IMR-90 (cell line): ENCODE data around the gene CLDN34. TPM values are rescaled to one million over a fixed set of nuclear protein-coding genes. Genes with fewer than 3 reads are reported as not detected.

Experiments
- ATAC-seq: fragments of 200-7000 bp; cut with Tn5 transposase; 2 replicates; pipeline ENCODE4 v1.9.1; 2020; ENCODE audit warnings: low read depth, mild to moderate bottlenecking, moderate library complexity
- BruUV-seq: library from RNA; stranded (reverse); fragments of 400-500 nt; replicated peaks from 2 replicates; lab custom pipeline; 2021; lab: Mats Ljungman, UMichigan
- CTCF ChIA-PET: fragments of 300-600 bp; formaldehyde crosslinking; extraction: SDS; loops from one replicate; lab custom pipeline; 2021; ENCODE audit warnings: antibody characterized with exemption; lab: Yijun Ruan, JAX
- POLR2A ChIA-PET: fragments of 300-600 bp; sonication (Branson Sonifier 250); formaldehyde crosslinking; loops from one replicate; lab custom pipeline; 2022; ENCODE audit warnings: antibody characterized with exemption; ENCODE audit not compliant: unreplicated experiment; lab: Charles Lee
- DNase-seq: peaks from one replicate; pipeline ENCODE4 v3.0.0; 2013
- H2AFZ ChIP-seq: replicated peaks from 2 replicates; pipeline ENCODE3; 2013; ENCODE audit warnings: low read length, mild to moderate bottlenecking; ENCODE audit not compliant: poor library complexity
- H2AK5ac ChIP-seq: 2 replicates; pipeline ENCODE4 v1.6.1; 2013; ENCODE audit warnings: low read depth, low read length, inconsistent platforms
- H2AK9ac ChIP-seq: replicated peaks from 2 replicates; pipeline ENCODE3; 2013; ENCODE audit warnings: mild to moderate bottlenecking, low read depth, low read length, moderate library complexity; ENCODE audit not compliant: poor library complexity
- H2BK120ac ChIP-seq: 2 replicates; pipeline ENCODE4 v1.6.1; 2013; ENCODE audit warnings: low read depth, low read length, inconsistent platforms
- H2BK15ac ChIP-seq: 3 replicates; pipeline ENCODE4 v1.6.1; 2013; ENCODE audit warnings: low read depth, low read length, inconsistent platforms
- H2BK20ac ChIP-seq: 2 replicates; pipeline ENCODE4 v1.6.1; 2013; ENCODE audit warnings: low read depth, mild to moderate bottlenecking, inconsistent platforms, low read length, moderate library complexity
- H2BK5ac ChIP-seq: 2 replicates; pipeline ENCODE4 v1.6.1; 2013; ENCODE audit warnings: mild to moderate bottlenecking, low read depth, low read length, inconsistent platforms; ENCODE audit not compliant: poor library complexity, severe bottlenecking
- H3K14ac ChIP-seq: replicated peaks from 2 replicates; pipeline ENCODE4 v1.6.1; 2013; ENCODE audit warnings: low read depth, low read length, inconsistent platforms
- H3K18ac ChIP-seq: 2 replicates; pipeline ENCODE4 v1.6.1; 2013; ENCODE audit warnings: low read depth, low read length, control low read depth
- H3K23ac ChIP-seq: 2 replicates; pipeline ENCODE4 v1.6.1; 2013; ENCODE audit warnings: low read depth, low read length, inconsistent platforms
- H3K27ac ChIP-seq: 2 replicates; pipeline ENCODE4 v1.5.1; 2013; ENCODE audit warnings: mild to moderate bottlenecking, control low read depth, low read length; ENCODE audit not compliant: insufficient read depth
- H3K27me3 ChIP-seq: 2 replicates; pipeline ENCODE4 v1.6.1; 2013; ENCODE audit warnings: low read length; ENCODE audit not compliant: control insufficient read depth, insufficient read depth
- H3K36me3 ChIP-seq: 2 replicates; pipeline ENCODE4 v1.6.1; 2013; ENCODE audit warnings: low read length, mixed read lengths; ENCODE audit not compliant: control insufficient read depth, insufficient read depth
- H3K4ac ChIP-seq: 2 replicates; pipeline ENCODE4 v1.6.1; 2013; ENCODE audit warnings: low read depth, low read length, inconsistent platforms
- H3K4me1 ChIP-seq: 2 replicates; pipeline ENCODE4 v1.6.1; 2013; ENCODE audit warnings: low read length, mixed read lengths; ENCODE audit not compliant: control insufficient read depth, insufficient read depth
- H3K4me2 ChIP-seq: 2 replicates; pipeline ENCODE4 v1.6.1; 2013; ENCODE audit warnings: low read depth, mild to moderate bottlenecking, control low read depth, low read length, moderate library complexity
- H3K4me3 ChIP-seq: 2 replicates; pipeline ENCODE4 v1.5.1; 2013; ENCODE audit warnings: low read depth, mild to moderate bottlenecking, control low read depth, low read length, moderate library complexity; ENCODE audit not compliant: insufficient read depth
- H3K56ac ChIP-seq: 2 replicates; pipeline ENCODE4 v1.6.1; 2013; ENCODE audit warnings: low read length, inconsistent platforms; ENCODE audit not compliant: insufficient read depth; ENCODE audit errors: extremely low read depth
- H3K79me1 ChIP-seq, 2 experiments: 2 replicates each; pipeline ENCODE4 v1.6.1; 2013; ENCODE audit warnings: low read length in 2 of 2, inconsistent platforms in 1 of 2, low read depth in 1 of 2
- H3K9ac ChIP-seq: 2 replicates; pipeline ENCODE4 v1.6.1; 2013; ENCODE audit warnings: low read depth, low read length, control low read depth
- H3K9me1 ChIP-seq: 2 replicates; pipeline ENCODE4 v1.6.1; 2013; ENCODE audit warnings: low read length, inconsistent platforms; ENCODE audit not compliant: insufficient read depth
- H3K9me3 ChIP-seq: 2 replicates; pipeline ENCODE4 v1.6.1; 2013; ENCODE audit warnings: low read length; ENCODE audit not compliant: control insufficient read depth, insufficient read depth
- H4K20me1 ChIP-seq: 2 replicates; pipeline ENCODE4 v1.6.1; 2013; ENCODE audit warnings: low read length, inconsistent platforms; ENCODE audit not compliant: insufficient read depth
- H4K5ac ChIP-seq: 2 replicates; pipeline ENCODE4 v1.6.1; 2013; ENCODE audit warnings: mild to moderate bottlenecking, low read depth, low read length, control low read depth
- H4K8ac ChIP-seq, 2 experiments: 2 replicates each; pipeline ENCODE4 v1.6.1; 2013; ENCODE audit warnings: low read depth in 2 of 2, low read length in 2 of 2, control low read depth in 1 of 2, inconsistent platforms in 1 of 2
- H4K91ac ChIP-seq: 2 replicates; pipeline ENCODE4 v1.6.1; 2013; ENCODE audit warnings: low read depth, low read length, inconsistent platforms; ENCODE audit not compliant: insufficient read depth
- BHLHE40 ChIP-seq: fragments of 150-350 bp; IDR thresholded peaks from 2 replicates; pipeline ENCODE4 v1.6.1; 2016; ENCODE audit warnings: mild to moderate bottlenecking, low read depth, low read length
- CEBPB ChIP-seq: IDR thresholded peaks from 2 replicates; pipeline ENCODE4 v1.6.1; 2012; ENCODE audit warnings: low read depth, low read length, improper control_type of control experiment
- CHD1 ChIP-seq: IDR thresholded peaks from 2 replicates; pipeline ENCODE4 v1.6.1; 2012; ENCODE audit warnings: low read depth, low read length, improper control_type of control experiment
- CTCF ChIP-seq: conservative IDR thresholded peaks from 2 replicates; pipeline ENCODE4 v1.5.1; 2012; ENCODE audit warnings: mild to moderate bottlenecking, low read depth, low read length, improper control_type of control experiment
- ELK1 ChIP-seq: fragments of 150-350 bp; IDR thresholded peaks from 2 replicates; pipeline ENCODE4 v1.6.1; 2016; ENCODE audit warnings: low read depth, mild to moderate bottlenecking, low read length, moderate library complexity, borderline replicate concordance
- FOS ChIP-seq: fragments of 150-350 bp; IDR thresholded peaks from 2 replicates; pipeline ENCODE4 v1.6.1; 2016; ENCODE audit warnings: low read depth, low read length
- MAFK ChIP-seq: IDR thresholded peaks from 2 replicates; pipeline ENCODE4 v1.6.1; 2012; ENCODE audit warnings: low read depth, low read length, improper control_type of control experiment
- MAZ ChIP-seq: IDR thresholded peaks from 2 replicates; pipeline ENCODE4 v1.6.1; 2012; ENCODE audit warnings: low read depth, mild to moderate bottlenecking, low read length, improper control_type of control experiment, moderate library complexity, borderline replicate concordance
- MXI1 ChIP-seq: IDR thresholded peaks from 2 replicates; pipeline ENCODE4 v1.6.1; 2012; ENCODE audit warnings: low read depth, mild to moderate bottlenecking, low read length, moderate library complexity, borderline replicate concordance
- NFE2L2 ChIP-seq: fragments of 150-350 bp; IDR thresholded peaks from 2 replicates; pipeline ENCODE4 v1.6.1; 2016; ENCODE audit warnings: low read depth, mild to moderate bottlenecking, low read length
- RAD21 ChIP-seq: IDR thresholded peaks from 2 replicates; pipeline ENCODE4 v1.6.1; 2012; ENCODE audit warnings: low read length, improper control_type of control experiment
- RCOR1 ChIP-seq: IDR thresholded peaks from 2 replicates; pipeline ENCODE4 v1.6.1; 2012; ENCODE audit warnings: mild to moderate bottlenecking, low read length, improper control_type of control experiment; ENCODE audit not compliant: insufficient replicate concordance
- RFX5 ChIP-seq: IDR thresholded peaks from 2 replicates; pipeline ENCODE4 v1.8.0; 2012; ENCODE audit warnings: low read depth, mild to moderate bottlenecking, low read length, moderate library complexity
- SMC3 ChIP-seq: fragments of 150-350 bp; IDR thresholded peaks from 2 replicates; pipeline ENCODE4 v1.6.1; 2016; ENCODE audit warnings: low read depth, mild to moderate bottlenecking, antibody characterized with exemption, low read length, moderate library complexity
- WGBS, 2 experiments: methylation state at CpG; one replicate each; pipeline versions ENCODE4 v1.1.5 to v1.1.7; 2013; ENCODE audit warnings: missing lambda C conversion rate in 2 of 2; ENCODE audit not compliant: insufficient read length in 1 of 2; ENCODE audit errors: extremely low coverage in 2 of 2; 5-methylcytosine and 5-hydroxymethylcytosine counted together
- dilution Hi-C: fragments of 300-500 bp; cut with HindIII; formaldehyde crosslinking; loops from one replicate; pipeline ENCODE4 v1.14.3; 2018; ENCODE audit warnings: low sequenced_read_pairs; ENCODE audit not compliant: unreplicated experiment
- in situ Hi-C: fragments of 300-500 bp; cut with MboI; formaldehyde crosslinking; loops from 3 replicates; pipeline ENCODE4 v1.14.3; 2019; ENCODE audit warnings: low sequenced_read_pairs, inconsistent platforms, mixed read lengths
- intact Hi-C: fragments of 100-400 bp; cut with micrococcal nuclease; formaldehyde crosslinking; loops from 2 replicates; pipeline ENCODE4 v1.10.0; 2022
- polyA plus RNA-seq, 3 experiments: library from polyadenylated mRNA; depleted of rRNA; stranded (reverse); fragments of >200 nt; gene quantifications; 2 replicates each; pipeline ENCODE4 v1.2.3, GENCODE V29; 2012; ENCODE audit warnings: low replicate concordance in 1 of 3
- total RNA-seq: library from RNA; depleted of rRNA; stranded (reverse); fragments of >200 nt; gene quantifications from 2 replicates; pipeline ENCODE4 v1.2.3, GENCODE V29; 2012
- TF ChIP-seq, protein P1 (sequence below): fragments of 150-350 bp; IDR thresholded peaks from 2 replicates; pipeline ENCODE4 v1.6.1; 2017; ENCODE audit warnings: mild to moderate bottlenecking, antibody characterized with exemption, low read length, low read depth

Gene CLDN34
- total and polyA plus RNA-seq, 2 of the 4 experiments (the other 2 are of a cell fraction), result 0.14 TPM; not detected in 1

DNA sequence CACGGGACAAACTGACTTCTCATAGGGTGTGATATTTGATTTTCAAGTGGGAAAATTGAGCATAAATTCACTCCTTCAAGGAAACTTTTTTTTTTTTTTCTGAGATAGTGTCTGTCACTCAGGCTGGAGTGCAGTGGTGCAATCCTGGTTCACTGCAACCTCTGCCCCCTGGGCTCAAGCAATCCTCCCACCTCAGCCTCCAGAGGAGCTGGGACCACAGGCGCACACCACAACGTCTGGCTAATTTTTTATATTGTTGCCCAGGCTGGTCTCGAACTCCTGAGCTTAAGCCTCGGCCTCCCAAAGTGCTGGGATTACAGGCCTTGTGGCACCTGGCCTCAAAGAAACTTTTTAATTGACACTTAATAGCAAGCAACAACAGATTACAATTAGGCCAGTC lies 13.8 kb downstream of the CLDN34 start:
- WGBS, 2 experiments, result no CpG with 5 or more reads among the region's 5 CpGs
- no peak overlapping the region for H2AK5ac ChIP-seq
- ChIA-PET CTCF (no interaction called here), POLR2A (no interaction called here)
- H4K5ac ChIP-seq, result no peak overlapping the region
- no peak overlapping the region for H3K27ac ChIP-seq
- ATAC-seq (no peak), DNase-seq (no peak)
- H2AK9ac ChIP-seq, result no peak overlapping the region
- no peak overlapping the region for H3K14ac ChIP-seq
- BruUV-seq, result no TSS peak
- H3K23ac ChIP-seq, result no peak overlapping the region
- H2BK120ac ChIP-seq, result no peak overlapping the region
- H3K4me1 ChIP-seq, result no peaks in the 10 kb centered on the region
- no peak overlapping the region for H3K4me2 ChIP-seq
- H3K9me1 ChIP-seq, result no peaks in the 10 kb centered on the region
- H2BK15ac ChIP-seq, result no peak overlapping the region
- dilution Hi-C loops (no loop called here), intact Hi-C loops (no loop called here), in situ Hi-C loops (no loop called here)
- H3K9ac ChIP-seq, result no peak overlapping the region
- H3K9me3 ChIP-seq, result no peaks in the 10 kb centered on the region
- no peak overlapping the region for H2BK5ac ChIP-seq
- H3K79me1 ChIP-seq, result no peaks in the 10 kb centered on the region
- no peak overlapping the region for H3K18ac ChIP-seq
- H3K4me3 ChIP-seq, result no peak overlapping the region
- H2BK20ac ChIP-seq, result no peak overlapping the region
- no peaks in the 10 kb centered on the region for H3K36me3 ChIP-seq
- H2AFZ ChIP-seq, result no peak overlapping the region
- H4K20me1 ChIP-seq, result no peaks in the 10 kb centered on the region
- no peak overlapping the region for H4K91ac ChIP-seq
- H3K4ac ChIP-seq, result no peak overlapping the region
- H3K56ac ChIP-seq, result no peak overlapping the region
- TF ChIP-seq CTCF (no peak), NFE2L2 (no peak), CHD1 (no peak), RAD21 (no peak), MAZ (no peak), CEBPB (no peak), MXI1 (no peak), RFX5 (no peak), MAFK (no peak), RCOR1 (no peak), BHLHE40 (no peak), SMC3 (no peak), ELK1 (no peak), FOS (no peak)
- TF ChIP-seq, protein P1, sequence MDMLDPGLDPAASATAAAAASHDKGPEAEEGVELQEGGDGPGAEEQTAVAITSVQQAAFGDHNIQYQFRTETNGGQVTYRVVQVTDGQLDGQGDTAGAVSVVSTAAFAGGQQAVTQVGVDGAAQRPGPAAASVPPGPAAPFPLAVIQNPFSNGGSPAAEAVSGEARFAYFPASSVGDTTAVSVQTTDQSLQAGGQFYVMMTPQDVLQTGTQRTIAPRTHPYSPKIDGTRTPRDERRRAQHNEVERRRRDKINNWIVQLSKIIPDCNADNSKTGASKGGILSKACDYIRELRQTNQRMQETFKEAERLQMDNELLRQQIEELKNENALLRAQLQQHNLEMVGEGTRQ, result no peak
- H3K27me3 ChIP-seq, result no peaks in the 10 kb centered on the region
- H4K8ac ChIP-seq, result no peak overlapping the region
